ENCODE measurements around the gene PTPN1. TPM values are rescaled to one million over a fixed set of nuclear protein-coding genes. Genes with fewer than 3 reads are reported as not detected.
A peak's percentile ranks its signal among the peaks of the same experiment; 100 is the strongest.

PTPN1 gene
- total RNA-seq, 1 donor from 2014 or later: 78.2 TPM

DNA sequence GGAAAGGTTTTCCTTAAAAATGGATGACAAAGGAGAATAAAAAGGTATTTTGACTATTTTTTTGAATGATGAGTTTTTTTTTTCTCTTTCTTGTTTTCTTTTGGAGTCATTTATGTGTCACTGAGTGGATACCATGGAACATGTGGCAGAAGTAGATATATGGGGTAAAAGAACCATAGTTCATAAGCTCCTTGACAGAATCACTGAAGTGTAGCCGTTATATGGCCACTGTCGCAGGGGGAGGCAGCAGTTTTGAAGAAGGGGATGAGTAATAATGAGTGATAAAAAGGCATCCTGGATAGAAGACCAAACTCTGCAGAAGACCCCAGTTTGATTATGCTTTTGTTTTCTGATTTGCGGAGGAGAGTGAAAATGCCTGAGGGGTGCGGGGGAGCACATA lies 15.5 kb downstream of the PTPN1 start:
- TF ChIP-seq, protein P1, sequence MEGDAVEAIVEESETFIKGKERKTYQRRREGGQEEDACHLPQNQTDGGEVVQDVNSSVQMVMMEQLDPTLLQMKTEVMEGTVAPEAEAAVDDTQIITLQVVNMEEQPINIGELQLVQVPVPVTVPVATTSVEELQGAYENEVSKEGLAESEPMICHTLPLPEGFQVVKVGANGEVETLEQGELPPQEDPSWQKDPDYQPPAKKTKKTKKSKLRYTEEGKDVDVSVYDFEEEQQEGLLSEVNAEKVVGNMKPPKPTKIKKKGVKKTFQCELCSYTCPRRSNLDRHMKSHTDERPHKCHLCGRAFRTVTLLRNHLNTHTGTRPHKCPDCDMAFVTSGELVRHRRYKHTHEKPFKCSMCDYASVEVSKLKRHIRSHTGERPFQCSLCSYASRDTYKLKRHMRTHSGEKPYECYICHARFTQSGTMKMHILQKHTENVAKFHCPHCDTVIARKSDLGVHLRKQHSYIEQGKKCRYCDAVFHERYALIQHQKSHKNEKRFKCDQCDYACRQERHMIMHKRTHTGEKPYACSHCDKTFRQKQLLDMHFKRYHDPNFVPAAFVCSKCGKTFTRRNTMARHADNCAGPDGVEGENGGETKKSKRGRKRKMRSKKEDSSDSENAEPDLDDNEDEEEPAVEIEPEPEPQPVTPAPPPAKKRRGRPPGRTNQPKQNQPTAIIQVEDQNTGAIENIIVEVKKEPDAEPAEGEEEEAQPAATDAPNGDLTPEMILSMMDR (IDR thresholded peaks at IDR 0.05): no peak
- Histone ChIP-seq H3K4me3 (no peak overlapping the region), H3K9me3 (no peaks in the 10 kb centered on the region), H3K4me1 (peaks cover 88% of the 10 kb centered on the region), H3K36me3 (no peaks in the 10 kb centered on the region), H3K27me3 (ENCODE audit: low read depth) (no peaks in the 10 kb centered on the region), H3K27ac (no peak overlapping the region)
- no peak for DNase-seq
- intact Hi-C loops (cut with DNase I): no loop called here
- ATAC-seq: no peak

DNA sequence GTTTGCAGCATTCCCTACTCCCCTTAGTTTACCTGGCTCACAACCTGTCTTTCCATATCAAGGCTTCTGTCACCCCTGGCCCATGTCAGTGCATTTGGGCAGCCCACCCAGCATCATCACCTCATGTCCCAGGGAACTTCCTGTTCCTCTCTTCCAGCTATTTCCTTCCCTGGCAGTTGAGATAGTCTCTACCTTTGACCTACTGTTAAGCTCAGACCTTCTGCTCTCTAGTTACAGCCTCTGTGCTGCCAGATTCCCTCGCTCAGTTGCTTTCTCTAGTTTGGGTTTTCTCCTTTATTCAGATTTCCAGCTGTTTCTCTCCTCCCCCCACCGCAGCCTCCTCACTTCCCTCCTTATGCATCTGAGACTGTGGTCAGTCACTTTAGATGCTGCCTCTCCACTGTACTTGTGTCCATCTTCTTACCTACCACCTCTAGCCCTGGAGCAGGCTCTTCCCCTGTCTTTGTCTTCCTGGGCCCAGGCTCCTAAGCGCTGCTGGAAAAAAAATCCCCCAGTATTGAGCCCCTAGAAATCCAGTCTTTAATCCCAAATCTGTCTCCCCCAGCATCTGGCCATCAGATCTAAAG lies 16.3 kb downstream of the PTPN1 start:
- no peaks in the 10 kb centered on the region for H3K9me3 ChIP-seq
- peaks cover 87% of the 10 kb centered on the region for H3K4me1 ChIP-seq
- DNase-seq: no peak
- no peaks in the 10 kb centered on the region for H3K27me3 ChIP-seq (ENCODE audit: low read depth)
- peak overlapping the region; percentile 4 for H3K27ac ChIP-seq
- TF ChIP-seq, protein P1 (IDR thresholded peaks at IDR 0.05): no peak
- intact Hi-C loops (cut with DNase I): no loop called here
- H3K4me3 ChIP-seq: no peak overlapping the region
- no peaks in the 10 kb centered on the region for H3K36me3 ChIP-seq
- ATAC-seq: peak in 1 of 2 donors; percentile 31

DNA sequence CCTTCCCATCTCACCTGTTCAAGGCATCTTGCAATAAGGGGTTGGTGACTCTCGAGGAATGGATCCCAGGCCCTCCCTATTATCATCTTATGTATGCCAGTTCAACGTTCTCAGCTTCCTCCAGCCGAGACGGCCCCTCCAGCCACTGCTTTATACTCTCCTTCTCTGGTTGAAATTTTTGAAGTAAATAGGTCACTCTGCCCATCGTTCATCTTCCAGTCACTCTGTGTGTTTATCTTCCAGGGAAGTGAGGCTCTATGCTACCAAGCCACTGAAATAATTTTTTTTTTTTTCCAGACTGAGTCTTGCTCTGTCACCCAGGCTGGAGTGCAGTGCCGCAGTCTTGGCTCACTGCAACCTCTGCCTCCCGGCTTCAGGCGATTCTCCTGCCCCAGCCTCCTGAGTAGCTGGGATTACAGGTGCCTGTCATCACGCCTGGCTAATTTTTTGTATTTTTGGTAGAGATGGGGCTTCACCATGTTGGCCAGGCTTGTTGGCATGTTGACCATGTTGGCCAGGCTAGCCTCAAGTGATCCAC lies 17.0 kb downstream of the PTPN1 start:
- ATAC-seq (peak in 1 of 2 donors; percentile 4), DNase-seq (no peak)
- no peak overlapping the region for H3K4me3 ChIP-seq
- peaks cover 87% of the 10 kb centered on the region for H3K4me1 ChIP-seq
- TF ChIP-seq, protein P1 (IDR thresholded peaks at IDR 0.05): no peak
- H3K9me3 ChIP-seq: no peaks in the 10 kb centered on the region
- H3K36me3 ChIP-seq: no peaks in the 10 kb centered on the region
- peak overlapping the region; percentile 4 for H3K27ac ChIP-seq
- intact Hi-C loops (cut with DNase I): no loop called here
- H3K27me3 ChIP-seq (ENCODE audit: low read depth): no peaks in the 10 kb centered on the region

DNA sequence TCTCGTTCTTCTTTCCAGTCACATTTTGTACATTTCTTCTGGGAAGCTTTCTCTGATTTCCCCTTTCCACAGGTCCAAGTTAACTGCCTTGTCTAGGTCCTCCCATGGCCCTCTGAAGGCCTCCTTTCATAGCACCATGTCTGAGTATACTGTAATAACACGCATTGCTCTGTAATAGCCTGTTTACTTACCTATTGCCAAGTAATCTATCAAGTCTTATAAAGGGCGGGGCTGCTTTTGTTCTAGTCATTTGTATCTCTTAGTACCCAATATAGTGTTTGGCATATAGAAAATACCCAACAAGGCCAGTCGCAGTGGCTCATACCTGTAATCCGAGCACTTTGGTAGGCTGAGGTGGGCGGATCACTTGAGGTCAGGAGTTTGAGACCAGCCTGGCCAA lies 17.9 kb downstream of the PTPN1 start:
- peaks cover 85% of the 10 kb centered on the region for H3K4me1 ChIP-seq
- no peak overlapping the region for H3K4me3 ChIP-seq
- no peaks in the 10 kb centered on the region for H3K27me3 ChIP-seq (ENCODE audit: low read depth)
- DNase-seq (no peak), ATAC-seq (no peak)
- H3K36me3 ChIP-seq: no peaks in the 10 kb centered on the region
- intact Hi-C loops (cut with DNase I): no loop called here
- no peak overlapping the region for H3K27ac ChIP-seq
- H3K9me3 ChIP-seq: no peaks in the 10 kb centered on the region
- TF ChIP-seq, protein P1 (IDR thresholded peaks at IDR 0.05): no peak

DNA sequence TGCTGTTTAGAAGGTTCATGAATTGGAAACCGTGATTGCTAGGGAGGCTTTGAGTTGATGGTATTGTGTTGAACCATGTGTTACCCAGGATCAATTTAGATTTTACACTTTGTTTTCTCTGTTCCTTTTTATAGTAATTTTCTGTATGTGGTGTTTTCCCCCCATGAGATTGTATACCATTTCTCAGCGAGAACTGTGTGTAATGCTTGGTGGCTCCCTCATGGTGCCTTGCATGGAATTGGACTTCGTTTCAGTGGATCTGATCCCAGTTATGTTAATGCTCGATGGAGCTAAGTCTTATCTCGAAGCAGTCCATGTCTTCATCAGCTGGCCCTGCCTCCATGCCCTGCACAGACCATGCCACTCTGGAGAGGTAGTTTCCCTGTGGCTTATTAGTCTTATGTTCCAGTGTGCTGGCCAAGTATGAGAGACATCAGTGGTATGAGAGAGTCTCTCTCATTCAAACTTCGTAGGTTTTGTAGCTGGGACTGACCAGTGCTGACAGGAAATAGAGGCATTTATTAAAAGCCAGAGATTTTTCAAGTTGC lies 18.7 kb downstream of the PTPN1 start:
- no peaks in the 10 kb centered on the region for H3K9me3 ChIP-seq
- DNase-seq (no peak), ATAC-seq (no peak)
- TF ChIP-seq, protein P1 (IDR thresholded peaks at IDR 0.05): no peak
- H3K4me3 ChIP-seq: no peak overlapping the region
- no peaks in the 10 kb centered on the region for H3K36me3 ChIP-seq
- H3K27me3 ChIP-seq (ENCODE audit: low read depth): no peaks in the 10 kb centered on the region
- intact Hi-C loops (cut with DNase I): no loop called here
- H3K27ac ChIP-seq: no peak overlapping the region
- H3K4me1 ChIP-seq: peaks cover 79% of the 10 kb centered on the region
